Esophagus muscularis mucosa (tissue), 4 donors: ENCODE data around the gene RDX. TPM values are rescaled to one million over a fixed set of nuclear protein-coding genes. Genes with fewer than 3 reads are reported as not detected.
"Not testable (repeated sequence)": the region's sequence is repeated elsewhere in the genome, so short reads cannot be mapped to it uniquely, and the experiment has no call there.

Source experiments
- DNase-seq: peaks from one replicate; pipeline ENCODE4 v3.0.0-alpha.2; 2017; ENCODE audit errors: extremely low spot score
- H3K27ac ChIP-seq, 4 donors: fragments of 200-600 bp; sonication (generic); replicated peaks in 1 of 4; 1 replicate in 3 of 4; 2 replicates in 1 of 4; pipeline ENCODE4 v1.5.1; 2016 to 2019; ENCODE audit warnings: mild to moderate bottlenecking in 1 of 4
- H3K27me3 ChIP-seq, 4 donors: fragments of 200-600 bp; sonication (generic); one replicate each; pipeline versions ENCODE4 v1.5.1 to v1.6.0; 2016 to 2019
- H3K36me3 ChIP-seq, 4 donors: fragments of 200-600 bp; sonication (generic); one replicate each; pipeline ENCODE4 v1.5.1; 2016 to 2019
- H3K4me1 ChIP-seq, 4 donors: fragments of 200-600 bp; sonication (generic); one replicate each; pipeline ENCODE4 v1.5.1; 2016 to 2019
- H3K4me3 ChIP-seq, 4 donors: fragments of 200-600 bp; sonication (generic); 1 replicate in 2 of 4; 2 replicates in 2 of 4; pipeline ENCODE4 v1.5.1; 2016 to 2019; ENCODE audit warnings: mild to moderate bottlenecking in 4 of 4, moderate library complexity in 1 of 4
- H3K9me3 ChIP-seq, 4 donors: fragments of 200-600 bp; sonication (generic); 1 replicate in 3 of 4; 2 replicates in 1 of 4; pipeline ENCODE4 v1.5.1; 2016 to 2019
- EP300 ChIP-seq: sonication (generic); formaldehyde crosslinking; IDR thresholded peaks from one replicate; pipeline ENCODE4 v1.6.1; 2017; ENCODE audit warnings: antibody characterized with exemption
- POLR2A ChIP-seq: fragments of 450-650 bp; IDR thresholded peaks from one replicate; pipeline ENCODE4 v1.6.1; 2017; ENCODE audit warnings: antibody characterized with exemption, moderate library complexity, mild to moderate bottlenecking, low read depth
- POLR2AphosphoS5 ChIP-seq, 2 donors: sonication (generic); formaldehyde crosslinking; IDR thresholded peaks; one replicate each; pipeline ENCODE4 v1.6.1; 2017; ENCODE audit warnings: antibody characterized with exemption in 2 of 2
- WGBS: methylation state at CpG from one replicate; pipeline ENCODE4 v1.1.5; 2018; 5-methylcytosine and 5-hydroxymethylcytosine counted together
- intact Hi-C: fragments of 100-400 bp; cut with DNase I; formaldehyde crosslinking; loops from one replicate; pipeline ENCODE4 v1.15.1; 2023
- total RNA-seq, 4 donors: library from RNA; depleted of rRNA; stranded (reverse); fragments of >200 nt; gene quantifications; one replicate each; pipeline versions ENCODE4 v1.1.0 to v1.2.1, GENCODE V29; 2016
- TF ChIP-seq, protein P1 (sequence below), 3 experiments: fragments of 200-600 bp in 2 of 3; fragments of 450-650 bp in 1 of 3; sonication (generic) in 2 of 3; IDR thresholded peaks; one replicate each; pipeline ENCODE4 v1.5.1; 2017 to 2019; ENCODE audit warnings: antibody characterized with exemption in 3 of 3, mild to moderate bottlenecking in 2 of 3, moderate library complexity in 1 of 3

RDX gene
- total RNA-seq, 4 donors from 2014 or later, result 86.6 to 105 (median 90.4) TPM

DNA sequence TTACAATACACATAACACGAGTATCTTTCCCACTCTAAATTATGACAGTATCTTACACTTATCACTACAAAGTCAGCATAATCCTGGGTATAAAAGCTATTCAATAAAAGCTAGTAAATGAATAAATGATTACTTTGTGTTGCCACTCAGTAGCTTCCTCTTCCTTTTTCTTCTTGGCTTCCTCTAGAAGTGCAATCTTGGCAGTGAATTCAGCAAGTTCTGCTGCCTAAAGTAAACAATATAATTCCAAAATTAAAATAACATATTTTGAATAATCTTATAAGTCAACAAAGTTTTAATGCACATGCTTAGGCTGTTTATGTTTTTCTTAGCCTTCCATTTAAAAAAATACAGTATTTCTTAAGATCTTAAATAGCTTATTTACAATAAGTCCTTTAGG is 60.4 kb downstream of the RDX start:
- no peak for TF ChIP-seq EP300
- no peak for TF ChIP-seq POLR2AphosphoS5 (IDR thresholded peaks at IDR 0.05)
- peaks cover 33 to 75% (median 60%) of the 10 kb centered on the region in 4 donors for H3K36me3 ChIP-seq
- intact Hi-C loops, result no loop called here
- H3K27me3 ChIP-seq, result no peaks in the 10 kb centered on the region
- no peaks in the 10 kb centered on the region for H3K9me3 ChIP-seq
- WGBS, result 67% methylated on average over 1 of the region's 1 CpG
- H3K4me3 ChIP-seq, result no peak overlapping the region
- H3K4me1 ChIP-seq, result peaks cover 0 to 10% (median 3%) of the 10 kb centered on the region in 4 donors
- no peak for DNase-seq
- no peak overlapping the region for H3K27ac ChIP-seq

DNA sequence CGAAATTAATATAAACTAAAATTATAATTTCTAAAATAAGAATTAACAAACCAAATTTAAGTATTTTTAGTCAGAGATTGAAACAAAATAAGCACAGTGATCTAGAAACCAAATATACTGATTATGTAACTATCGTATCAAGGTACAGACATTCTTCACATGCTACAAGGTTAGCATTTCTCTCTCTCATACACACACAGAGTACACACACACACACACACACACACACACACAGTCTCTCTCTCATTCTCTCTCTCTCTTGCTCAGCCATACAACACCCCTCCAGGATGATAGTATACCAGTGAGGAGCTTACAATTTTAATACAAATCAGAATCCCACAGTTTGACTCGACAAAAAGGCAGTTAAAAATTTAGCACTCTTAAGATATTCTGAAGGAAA is 66.0 kb downstream of the RDX start:
- intact Hi-C loops, result no loop called here
- TF ChIP-seq EP300, result no peak
- TF ChIP-seq POLR2AphosphoS5 (IDR thresholded peaks at IDR 0.05), result no peak
- no peak for TF ChIP-seq POLR2A
- TF ChIP-seq, protein P1, sequence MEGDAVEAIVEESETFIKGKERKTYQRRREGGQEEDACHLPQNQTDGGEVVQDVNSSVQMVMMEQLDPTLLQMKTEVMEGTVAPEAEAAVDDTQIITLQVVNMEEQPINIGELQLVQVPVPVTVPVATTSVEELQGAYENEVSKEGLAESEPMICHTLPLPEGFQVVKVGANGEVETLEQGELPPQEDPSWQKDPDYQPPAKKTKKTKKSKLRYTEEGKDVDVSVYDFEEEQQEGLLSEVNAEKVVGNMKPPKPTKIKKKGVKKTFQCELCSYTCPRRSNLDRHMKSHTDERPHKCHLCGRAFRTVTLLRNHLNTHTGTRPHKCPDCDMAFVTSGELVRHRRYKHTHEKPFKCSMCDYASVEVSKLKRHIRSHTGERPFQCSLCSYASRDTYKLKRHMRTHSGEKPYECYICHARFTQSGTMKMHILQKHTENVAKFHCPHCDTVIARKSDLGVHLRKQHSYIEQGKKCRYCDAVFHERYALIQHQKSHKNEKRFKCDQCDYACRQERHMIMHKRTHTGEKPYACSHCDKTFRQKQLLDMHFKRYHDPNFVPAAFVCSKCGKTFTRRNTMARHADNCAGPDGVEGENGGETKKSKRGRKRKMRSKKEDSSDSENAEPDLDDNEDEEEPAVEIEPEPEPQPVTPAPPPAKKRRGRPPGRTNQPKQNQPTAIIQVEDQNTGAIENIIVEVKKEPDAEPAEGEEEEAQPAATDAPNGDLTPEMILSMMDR (IDR thresholded peaks at IDR 0.05), result no peak
- H3K4me1 ChIP-seq, result no peaks in the 10 kb centered on the region
- H3K27ac ChIP-seq, result no peak overlapping the region
- H3K4me3 ChIP-seq, result no peak overlapping the region
- no peak for DNase-seq
- peaks cover 38 to 64% (median 49%) of the 10 kb centered on the region in 4 donors for H3K36me3 ChIP-seq
- 84% methylated on average over 3 of the region's 3 CpGs for WGBS
- H3K9me3 ChIP-seq, result no peaks in the 10 kb centered on the region
- no peaks in the 10 kb centered on the region for H3K27me3 ChIP-seq

DNA sequence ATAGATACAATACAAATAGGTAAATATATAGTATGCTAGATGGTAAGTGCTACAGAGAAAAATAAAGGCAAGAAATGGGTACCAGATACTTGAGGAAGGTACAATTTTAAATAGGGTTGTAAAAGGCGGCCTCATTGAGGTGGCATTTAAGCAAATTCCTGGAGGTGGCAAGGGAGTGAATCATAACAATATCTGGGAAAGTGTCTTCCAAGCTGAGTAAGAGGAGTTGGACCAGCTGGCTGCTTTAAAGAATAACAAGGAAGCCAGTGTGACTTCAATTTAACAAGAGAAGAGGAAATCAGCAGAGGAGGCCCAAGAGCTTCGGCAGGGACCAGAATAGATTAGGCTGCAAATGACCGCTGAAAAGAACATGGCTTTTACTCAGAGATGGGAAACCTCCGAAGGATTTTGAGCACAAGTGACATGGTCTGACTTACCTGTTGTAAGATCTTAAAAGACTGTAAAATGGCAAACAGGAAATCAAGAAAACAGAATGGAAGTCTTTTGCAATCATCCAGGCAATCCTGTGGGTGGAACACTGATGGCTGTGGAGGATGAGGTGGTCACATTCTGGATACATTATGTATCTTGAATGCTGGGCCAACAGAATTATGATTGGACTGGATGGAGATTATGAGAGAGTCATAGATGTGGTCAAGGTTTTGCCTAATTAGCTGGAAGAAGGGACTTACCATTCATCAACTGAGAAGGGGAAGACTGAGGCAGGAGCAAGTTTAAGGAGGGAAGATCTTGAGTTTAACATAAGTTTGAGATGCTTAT is 77.2 kb downstream of the RDX start:
- Histone ChIP-seq H3K36me3 (peaks cover 0 to 11% (median 0%) of the 10 kb centered on the region in 4 donors), H3K4me3 (no peak overlapping the region), H3K4me1 (no peaks in the 10 kb centered on the region), H3K9me3 (no peaks in the 10 kb centered on the region), H3K27ac (no peak overlapping the region), H3K27me3 (no peaks in the 10 kb centered on the region)
- intact Hi-C loops, result no loop called here
- no peak for TF ChIP-seq POLR2A
- TF ChIP-seq POLR2AphosphoS5 (IDR thresholded peaks at IDR 0.05), result no peak
- TF ChIP-seq, protein P1 (IDR thresholded peaks at IDR 0.05), result no peak
- no peak for TF ChIP-seq EP300
- no peak for DNase-seq
- 98% methylated on average over 4 of the region's 4 CpGs for WGBS

GRCh38 chr11:110217936-110218335 is 78.5 kb downstream of the RDX start:
- intact Hi-C loops, result no loop called here
- WGBS, result 84% methylated on average over 3 of the region's 3 CpGs
- TF ChIP-seq POLR2A, result no peak
- TF ChIP-seq POLR2AphosphoS5 (IDR thresholded peaks at IDR 0.05), result no peak
- TF ChIP-seq EP300, result no peak
- TF ChIP-seq, protein P1 (IDR thresholded peaks at IDR 0.05), result no peak

DNA sequence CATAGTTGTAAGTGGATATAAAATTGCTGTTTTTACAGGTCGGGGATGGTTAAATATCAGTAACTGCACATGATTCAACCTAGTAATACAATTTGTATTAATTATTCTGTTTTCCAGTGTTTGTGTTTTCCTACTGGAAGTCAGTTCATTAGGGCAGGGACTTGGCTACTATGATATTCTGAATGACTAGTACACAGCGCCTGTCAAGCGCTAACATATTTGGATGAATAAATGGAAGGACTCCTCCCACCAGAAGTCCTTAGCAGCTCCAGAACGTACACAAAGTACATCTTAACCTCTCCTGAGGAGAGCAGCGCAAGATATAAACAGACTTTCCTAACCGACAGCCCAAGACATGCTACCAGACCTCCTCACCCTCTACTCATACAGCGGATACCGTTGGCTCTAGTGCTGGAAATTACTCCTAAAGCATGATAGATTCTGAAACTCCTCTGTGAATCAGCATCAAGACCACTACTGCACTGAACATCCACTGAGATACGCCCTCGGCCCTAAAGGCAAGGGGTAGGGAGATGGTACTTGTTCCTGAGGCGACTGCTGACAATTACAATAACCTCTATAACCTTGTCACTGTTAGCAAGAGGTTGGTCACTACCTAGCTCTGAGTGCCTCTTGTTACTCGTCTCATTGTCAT is 79.1 kb downstream of the RDX start:
- Histone ChIP-seq H3K4me3 (no peak overlapping the region), H3K9me3 (no peaks in the 10 kb centered on the region), H3K36me3 (peaks cover 0 to 11% (median 0%) of the 10 kb centered on the region in 4 donors), H3K27me3 (no peaks in the 10 kb centered on the region), H3K4me1 (no peaks in the 10 kb centered on the region), H3K27ac (no peak overlapping the region)
- TF ChIP-seq POLR2A, result no peak
- 85% methylated on average over 12 of the region's 12 CpGs for WGBS
- DNase-seq, result no peak
- intact Hi-C loops, result no loop called here

More at GRCh38 chr11:110217936-110218335, 78.5 kb downstream of the RDX start:
- H3K36me3 ChIP-seq, result peaks cover 0 to 11% (median 0%) of the 10 kb centered on the region in 4 donors
- no peaks in the 10 kb centered on the region for H3K9me3 ChIP-seq
- H3K4me1 ChIP-seq, result no peaks in the 10 kb centered on the region
- H3K27me3 ChIP-seq, result no peaks in the 10 kb centered on the region
- no peak overlapping the region for H3K4me3 ChIP-seq
- no peak for DNase-seq
- no peak overlapping the region for H3K27ac ChIP-seq

GRCh38 chr11:110209313-110209694 is 87.1 kb downstream of the RDX start:
- H3K9me3 ChIP-seq, H3K36me3 ChIP-seq, DNase-seq, intact Hi-C loops, H3K4me1 ChIP-seq, H3K27ac ChIP-seq, H3K27me3 ChIP-seq: not testable (repeated sequence)
- H3K4me3 ChIP-seq, result peak overlapping the region; percentile 29 to 49 (median 38)
- no CpG with 5 or more reads among the region's 14 CpGs for WGBS

GRCh38 chr11:110208678-110209312 is 87.6 kb downstream of the RDX start:
- H3K36me3 ChIP-seq, H3K27ac ChIP-seq, H3K9me3 ChIP-seq, intact Hi-C loops, H3K4me1 ChIP-seq, DNase-seq, H3K27me3 ChIP-seq: not testable (repeated sequence)
- peak overlapping the region; percentile 29 to 49 (median 38) for H3K4me3 ChIP-seq
- WGBS, result 74% methylated on average over 21 of the region's 29 CpGs
